Measurements from ENCODE around the gene DISP3.

DISP3 gene

DNA sequence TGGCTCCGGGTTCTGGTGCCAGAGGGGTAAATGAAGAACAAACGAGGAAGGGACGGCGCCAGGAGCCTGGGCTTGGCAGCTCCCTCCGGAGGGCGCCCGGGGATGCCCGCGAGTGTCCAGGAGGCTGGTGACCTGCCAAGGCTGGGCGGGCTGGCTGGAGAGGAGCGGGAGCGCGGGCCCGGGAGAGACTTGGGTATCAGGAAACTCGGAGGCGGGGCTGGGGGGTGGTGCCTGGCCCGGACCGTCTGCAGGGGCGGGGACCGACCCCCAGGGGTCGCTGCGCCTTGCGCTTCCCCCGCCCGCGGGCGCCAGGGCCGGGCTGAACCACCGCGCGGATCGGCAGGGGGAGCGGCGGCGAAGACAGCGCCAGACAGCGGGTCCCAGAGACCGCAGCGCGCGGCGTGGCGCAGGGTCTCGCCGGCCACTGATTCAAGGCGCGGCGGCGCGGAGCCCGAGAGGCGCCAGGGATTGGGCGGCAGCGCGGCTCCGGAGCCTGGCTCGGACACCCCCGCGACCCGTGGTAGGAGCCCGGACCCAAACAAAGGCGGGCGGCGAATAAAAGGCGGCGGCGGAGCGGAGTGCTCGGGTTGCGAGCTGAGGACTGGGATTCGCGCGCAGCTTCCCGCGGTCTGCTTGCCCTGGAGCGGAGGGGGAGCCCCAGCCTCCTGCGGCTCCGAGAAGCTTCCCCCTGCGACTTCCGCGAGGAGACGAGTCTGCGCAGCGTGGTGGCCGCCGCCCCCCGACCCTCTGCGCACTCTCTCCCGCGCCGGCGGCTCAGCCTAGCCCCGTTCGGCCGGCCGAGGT, at the start of gene DISP3:
TSS of gene DISP3 (plus strand) at position 585 of the 804 bp plus-strand sequence. CDS start 21,838 bp downstream, outside the sequence.
- peak within 1 kb of the TSS; percentile 59; the same call in 1 of the 2 replicates for H3K4me3 ChIP-seq (ENCODE audit: low read length)
- TF ChIP-seq ZNF274 (IDR thresholded peaks at IDR 0.05; ENCODE audit: low read depth, low read length): no peak

DNA sequence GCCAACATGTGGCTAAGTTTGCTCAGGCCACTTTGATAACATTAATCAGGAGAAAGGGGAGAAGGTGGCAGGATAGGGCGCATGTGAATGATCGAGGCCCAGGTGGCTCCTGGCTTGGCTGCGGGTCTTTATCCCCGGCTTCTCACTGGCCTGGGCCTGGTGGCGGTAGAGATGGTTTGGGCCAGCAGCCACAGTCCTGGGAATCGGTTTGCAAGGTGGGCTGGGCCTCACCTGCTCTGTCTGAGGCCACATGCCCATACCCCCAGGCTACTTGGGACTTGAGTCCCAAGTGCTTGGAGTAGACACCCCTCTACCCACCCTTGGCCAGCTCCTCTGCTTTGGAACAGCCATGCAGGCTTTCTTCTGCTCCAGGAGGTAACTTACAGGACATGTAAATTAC, 49.7 kb upstream of the DISP3 start:
- no peak overlapping the region for H3K4me3 ChIP-seq (ENCODE audit: low read length)
- TF ChIP-seq ZNF274 (IDR thresholded peaks at IDR 0.05; ENCODE audit: low read depth, low read length): no peak

- no peak for TF ChIP-seq ZNF274 (IDR thresholded peaks at IDR 0.05; ENCODE audit: low read depth, low read length)
- no peak overlapping the region for H3K4me3 ChIP-seq (ENCODE audit: low read length)
Observed at GRCh38 chr1:11429935-11430334, 49.0 kb upstream of the DISP3 start.

GRCh38 chr1:11431941-11432507, 46.9 kb upstream of the DISP3 start:
- no peak for TF ChIP-seq ZNF274 (IDR thresholded peaks at IDR 0.05; ENCODE audit: low read depth, low read length)
- H3K4me3 ChIP-seq (ENCODE audit: low read length): no peak overlapping the region

GRCh38 chr1:11432526-11432925, 46.4 kb upstream of the DISP3 start:
- no peak overlapping the region for H3K4me3 ChIP-seq (ENCODE audit: low read length)
- no peak for TF ChIP-seq ZNF274 (IDR thresholded peaks at IDR 0.05; ENCODE audit: low read depth, low read length)

- no peak overlapping the region for H3K4me3 ChIP-seq (ENCODE audit: low read length)
- no peak for TF ChIP-seq ZNF274 (IDR thresholded peaks at IDR 0.05; ENCODE audit: low read depth, low read length)
Observed at GRCh38 chr1:11434501-11434900, 44.5 kb upstream of the DISP3 start.

GRCh38 chr1:11434926-11435325, 44.0 kb upstream of the DISP3 start:
- no peak for TF ChIP-seq ZNF274 (IDR thresholded peaks at IDR 0.05; ENCODE audit: low read depth, low read length)
- H3K4me3 ChIP-seq (ENCODE audit: low read length): no peak overlapping the region

GRCh38 chr1:11438996-11439395, 40.0 kb upstream of the DISP3 start:
- no peak for TF ChIP-seq ZNF274 (IDR thresholded peaks at IDR 0.05; ENCODE audit: low read depth, low read length)
- H3K4me3 ChIP-seq (ENCODE audit: low read length): no peak overlapping the region

GRCh38 chr1:11441211-11441952, 37.6 kb upstream of the DISP3 start:
- no peak for TF ChIP-seq ZNF274 (IDR thresholded peaks at IDR 0.05; ENCODE audit: low read depth, low read length)
- no peak overlapping the region for H3K4me3 ChIP-seq (ENCODE audit: low read length)

GRCh38 chr1:11443043-11443442, 35.9 kb upstream of the DISP3 start:
- no peak for TF ChIP-seq ZNF274 (IDR thresholded peaks at IDR 0.05; ENCODE audit: low read depth, low read length)
- H3K4me3 ChIP-seq (ENCODE audit: low read length): no peak overlapping the region

GRCh38 chr1:11443961-11444658, 34.8 kb upstream of the DISP3 start:
- TF ChIP-seq ZNF274 (IDR thresholded peaks at IDR 0.05; ENCODE audit: low read depth, low read length): no peak
- H3K4me3 ChIP-seq (ENCODE audit: low read length): no peak overlapping the region

GRCh38 chr1:11444907-11445306, 34.0 kb upstream of the DISP3 start:
- TF ChIP-seq ZNF274 (IDR thresholded peaks at IDR 0.05; ENCODE audit: low read depth, low read length): no peak
- no peak overlapping the region for H3K4me3 ChIP-seq (ENCODE audit: low read length)

- TF ChIP-seq ZNF274 (IDR thresholded peaks at IDR 0.05; ENCODE audit: low read depth, low read length): no peak
- H3K4me3 ChIP-seq (ENCODE audit: low read length): no peak overlapping the region
Observed at GRCh38 chr1:11447903-11448302, 31.1 kb upstream of the DISP3 start.

All from GM08714 (cell line).